ENCODE measurements around the gene FCRLB. TPM values are rescaled to one million over a fixed set of nuclear protein-coding genes. Genes with fewer than 3 reads are reported as not detected.

Gene FCRLB
- polyA plus RNA-seq, 2 of the 4 experiments (the other 2 are of a cell fraction) = 0.48 to 0.75 TPM

DNA sequence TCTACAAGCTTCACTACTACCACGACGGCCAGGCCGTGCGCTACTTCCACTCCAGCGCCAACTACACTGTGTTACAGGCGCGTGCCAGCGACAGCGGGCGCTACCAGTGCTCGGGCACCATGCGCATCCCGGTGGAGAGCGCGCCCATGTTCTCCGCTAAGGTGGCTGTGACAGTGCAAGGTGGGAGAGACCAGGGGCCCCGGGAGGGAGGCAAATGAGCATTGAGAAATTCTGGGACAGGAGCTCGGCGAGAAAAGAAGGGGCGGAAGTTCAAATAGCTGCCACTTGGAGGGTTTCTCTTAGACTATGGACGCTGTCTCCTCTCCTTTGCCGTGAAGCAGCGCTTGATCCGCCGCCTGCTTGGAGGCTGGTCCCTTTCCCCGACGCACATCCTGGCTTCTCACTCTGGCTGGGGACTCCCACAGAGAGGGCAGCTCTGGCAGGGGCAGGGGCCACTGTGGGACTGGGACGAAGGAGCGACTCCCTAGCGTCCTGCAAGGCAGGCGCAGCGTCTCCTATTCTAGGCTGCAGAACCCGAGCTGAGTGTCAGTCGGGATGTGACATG, 4.6 kb downstream of the FCRLB start:
- 5% methylated on average over 32 of the region's 34 CpGs for WGBS (ENCODE audit: missing lambda C conversion rate)

DNA sequence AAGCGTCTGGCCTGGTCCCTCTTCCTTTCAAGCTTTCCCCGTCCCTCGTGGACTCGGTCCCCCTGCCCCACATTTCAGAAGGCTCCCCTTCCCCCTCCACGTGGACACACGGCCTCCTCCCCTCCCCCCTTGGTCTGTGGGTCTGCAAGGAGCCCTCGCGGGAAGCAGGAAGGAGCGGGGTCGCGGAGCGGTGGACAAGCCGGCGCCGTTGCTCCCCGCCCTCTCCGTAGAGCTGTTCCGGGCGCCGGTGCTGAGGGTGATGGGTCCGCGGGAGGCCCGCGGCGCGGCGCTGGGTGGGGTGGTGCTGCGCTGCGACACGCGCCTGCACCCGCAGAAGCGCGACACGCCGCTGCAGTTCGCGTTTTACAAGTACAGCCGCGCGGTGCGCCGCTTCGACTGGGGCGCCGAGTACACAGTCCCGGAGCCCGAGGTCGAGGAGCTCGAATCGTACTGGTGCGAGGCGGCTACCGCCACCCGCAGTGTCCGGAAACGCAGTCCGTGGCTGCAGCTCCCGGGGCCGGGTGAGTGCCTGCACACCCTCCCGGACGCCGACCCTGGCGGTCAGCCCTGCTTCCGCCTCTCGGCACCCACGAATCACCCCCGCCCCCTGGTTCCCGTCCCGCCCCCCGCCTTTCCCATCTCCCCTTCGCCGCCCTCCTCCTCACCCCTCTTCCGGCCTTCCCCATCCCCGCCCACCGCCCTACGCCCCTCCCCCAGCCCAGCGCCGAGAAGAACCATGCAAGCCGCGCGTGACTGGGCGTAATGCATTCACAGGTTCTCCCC, 5.3 kb downstream of the FCRLB start:
- Histone ChIP-seq H3K4me3 (peak overlapping the region; percentile 73), H3K4me2 (peak overlapping the region; percentile 90), H3K27ac (peak overlapping the region; percentile 90 to 97), H3K4me1 (peaks cover 16% of the 10 kb centered on the region; the same call in 2 of the 3 replicates), H3K9me3 (no peaks in the 10 kb centered on the region)
- peak; percentile 76 to 89 for DNase-seq (ENCODE audit: low read depth in 1 of 2, low spot score in 1 of 2)
- ChIA-PET POLR2A (interaction anchor here (0.7 to 2.5 kb wide), 12 partner anchors 10 to 337 kb away, joined by 3 to 19 read pairs (median 6); partner anchors contain the start of gene DUSP12), CTCF (interaction anchor here (0.7 to 6.4 kb wide), 12 partner anchors 7 to 156 kb away, joined by 3 to 80 read pairs (median 3); partner anchors contain the start of gene ATF6)
- ATAC-seq = peak; percentile 82 to 86
- FAIRE-seq = no peak
- WGBS (ENCODE audit: missing lambda C conversion rate) = 2% methylated on average over 12 of the region's 83 CpGs
- TF ChIP-seq RCOR1 (IDR thresholded peaks at IDR 0.05; ENCODE audit: low read depth, low read length) = no peak
- TF ChIP-seq KDM1A (IDR thresholded peaks at IDR 0.05; ENCODE audit: low read depth) = 0 out of 2 replicates have a peak, but pooled peaks have one; percentile 12
- TF ChIP-seq CHD2 (IDR thresholded peaks at IDR 0.05; ENCODE audit: low read length, partially characterized antibody) = peak; percentile 44
- TF ChIP-seq RNF2 (IDR thresholded peaks at IDR 0.05; ENCODE audit: borderline replicate concordance, low read depth) = peak; percentile 49; the same call in 1 of the 2 replicates
- TF ChIP-seq, protein P1, sequence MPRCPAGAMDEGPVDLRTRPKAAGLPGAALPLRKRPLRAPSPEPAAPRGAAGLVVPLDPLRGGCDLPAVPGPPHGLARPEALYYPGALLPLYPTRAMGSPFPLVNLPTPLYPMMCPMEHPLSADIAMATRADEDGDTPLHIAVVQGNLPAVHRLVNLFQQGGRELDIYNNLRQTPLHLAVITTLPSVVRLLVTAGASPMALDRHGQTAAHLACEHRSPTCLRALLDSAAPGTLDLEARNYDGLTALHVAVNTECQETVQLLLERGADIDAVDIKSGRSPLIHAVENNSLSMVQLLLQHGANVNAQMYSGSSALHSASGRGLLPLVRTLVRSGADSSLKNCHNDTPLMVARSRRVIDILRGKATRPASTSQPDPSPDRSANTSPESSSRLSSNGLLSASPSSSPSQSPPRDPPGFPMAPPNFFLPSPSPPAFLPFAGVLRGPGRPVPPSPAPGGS (IDR thresholded peaks at IDR 0.05) = peak; percentile 68; the same call in 1 of the 3 replicates
- no peak for TF ChIP-seq TFCP2L1 (CRISPR knock-in tag; IDR thresholded peaks at IDR 0.05)
- no peak for TF ChIP-seq ZC3H11A (IDR thresholded peaks at IDR 0.05)
- no peak for TF ChIP-seq RARB (CRISPR knock-in tag; IDR thresholded peaks at IDR 0.05)
- TF ChIP-seq, protein P2, sequence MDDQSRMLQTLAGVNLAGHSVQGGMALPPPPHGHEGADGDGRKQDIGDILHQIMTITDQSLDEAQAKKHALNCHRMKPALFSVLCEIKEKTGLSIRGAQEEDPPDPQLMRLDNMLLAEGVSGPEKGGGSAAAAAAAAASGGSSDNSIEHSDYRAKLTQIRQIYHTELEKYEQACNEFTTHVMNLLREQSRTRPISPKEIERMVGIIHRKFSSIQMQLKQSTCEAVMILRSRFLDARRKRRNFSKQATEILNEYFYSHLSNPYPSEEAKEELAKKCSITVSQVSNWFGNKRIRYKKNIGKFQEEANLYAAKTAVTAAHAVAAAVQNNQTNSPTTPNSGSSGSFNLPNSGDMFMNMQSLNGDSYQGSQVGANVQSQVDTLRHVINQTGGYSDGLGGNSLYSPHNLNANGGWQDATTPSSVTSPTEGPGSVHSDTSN (IDR thresholded peaks at IDR 0.05) = no peak
- no peak for TF ChIP-seq CBX2 (IDR thresholded peaks at IDR 0.05; ENCODE audit: borderline replicate concordance, low read depth)
- peak; percentile 50; the same call in 1 of the 2 replicates for TF ChIP-seq PHF8 (IDR thresholded peaks at IDR 0.05; ENCODE audit: borderline replicate concordance, low read depth)
- TF ChIP-seq, protein P3, sequence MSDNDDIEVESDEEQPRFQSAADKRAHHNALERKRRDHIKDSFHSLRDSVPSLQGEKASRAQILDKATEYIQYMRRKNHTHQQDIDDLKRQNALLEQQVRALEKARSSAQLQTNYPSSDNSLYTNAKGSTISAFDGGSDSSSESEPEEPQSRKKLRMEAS (IDR thresholded peaks at IDR 0.05) = peak; percentile 77
- no peak for TF ChIP-seq EHMT2 (IDR thresholded peaks at IDR 0.05; ENCODE audit: low read depth)
- TF ChIP-seq POLR2A (IDR thresholded peaks at IDR 0.05; ENCODE audit: low read length) = peak; percentile 96
- no peak for TF ChIP-seq JUNB (IDR thresholded peaks at IDR 0.05)
- peak; percentile 55 to 79; a peak in 4 of 5 replicates for TF ChIP-seq JUN (IDR thresholded peaks at IDR 0.05)
- TF ChIP-seq, protein P4, sequence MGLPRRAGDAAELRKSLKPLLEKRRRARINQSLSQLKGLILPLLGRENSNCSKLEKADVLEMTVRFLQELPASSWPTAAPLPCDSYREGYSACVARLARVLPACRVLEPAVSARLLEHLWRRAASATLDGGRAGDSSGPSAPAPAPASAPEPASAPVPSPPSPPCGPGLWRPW (IDR thresholded peaks at IDR 0.05) = no peak
- TF ChIP-seq GATA3 (IDR thresholded peaks at IDR 0.05; ENCODE audit: borderline replicate concordance) = no peak
- no peak for TF ChIP-seq NR3C1 (IDR thresholded peaks at IDR 0.05)
- no peak for TF ChIP-seq HOXB5 (CRISPR knock-in tag; IDR thresholded peaks at IDR 0.05)
- TF ChIP-seq, protein P5, sequence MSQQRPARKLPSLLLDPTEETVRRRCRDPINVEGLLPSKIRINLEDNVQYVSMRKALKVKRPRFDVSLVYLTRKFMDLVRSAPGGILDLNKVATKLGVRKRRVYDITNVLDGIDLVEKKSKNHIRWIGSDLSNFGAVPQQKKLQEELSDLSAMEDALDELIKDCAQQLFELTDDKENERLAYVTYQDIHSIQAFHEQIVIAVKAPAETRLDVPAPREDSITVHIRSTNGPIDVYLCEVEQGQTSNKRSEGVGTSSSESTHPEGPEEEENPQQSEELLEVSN (IDR thresholded peaks at IDR 0.05; ENCODE audit: borderline replicate concordance, low read depth) = no peak; the same call in 1 of the 2 replicates
- no peak for TF ChIP-seq EHF (CRISPR knock-in tag; IDR thresholded peaks at IDR 0.05)
- TF ChIP-seq, protein P6, sequence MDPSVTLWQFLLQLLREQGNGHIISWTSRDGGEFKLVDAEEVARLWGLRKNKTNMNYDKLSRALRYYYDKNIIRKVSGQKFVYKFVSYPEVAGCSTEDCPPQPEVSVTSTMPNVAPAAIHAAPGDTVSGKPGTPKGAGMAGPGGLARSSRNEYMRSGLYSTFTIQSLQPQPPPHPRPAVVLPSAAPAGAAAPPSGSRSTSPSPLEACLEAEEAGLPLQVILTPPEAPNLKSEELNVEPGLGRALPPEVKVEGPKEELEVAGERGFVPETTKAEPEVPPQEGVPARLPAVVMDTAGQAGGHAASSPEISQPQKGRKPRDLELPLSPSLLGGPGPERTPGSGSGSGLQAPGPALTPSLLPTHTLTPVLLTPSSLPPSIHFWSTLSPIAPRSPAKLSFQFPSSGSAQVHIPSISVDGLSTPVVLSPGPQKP (IDR thresholded peaks at IDR 0.05; ENCODE audit: low read depth, low read length) = no peak

More for the DNA sequence above, 4.6 kb downstream of the FCRLB start:
- peak overlapping the region; percentile 90 for H3K4me2 ChIP-seq
- H3K4me1 ChIP-seq = peaks cover 20% of the 10 kb centered on the region; the same call in 2 of the 3 replicates
- no peaks in the 10 kb centered on the region for H3K9me3 ChIP-seq
- CTCF ChIA-PET = interaction anchor here (0.7 to 6.4 kb wide), 10 partner anchors 8 to 155 kb away, joined by 3 to 80 read pairs (median 4); no protein-coding TSS in a partner anchor
- DNase-seq (ENCODE audit: low read depth in 1 of 2, low spot score in 1 of 2) (peak; percentile 60), FAIRE-seq (no peak), ATAC-seq (peak; percentile 67 to 77)
- peak overlapping the region; percentile 90 to 97 for H3K27ac ChIP-seq
- H3K4me3 ChIP-seq = peak overlapping the region; percentile 73
- no peak for TF ChIP-seq FOSL2 (IDR thresholded peaks at IDR 0.05)
- TF ChIP-seq FOSL2 (CRISPR knock-in tag; IDR thresholded peaks at IDR 0.05) = no peak
- TF ChIP-seq BHLHE40 (IDR thresholded peaks at IDR 0.05; ENCODE audit: low read depth, low read length) = no peak
- TF ChIP-seq POLR2A (IDR thresholded peaks at IDR 0.05; ENCODE audit: low read length) = peak; percentile 36
- TF ChIP-seq, protein P5 (IDR thresholded peaks at IDR 0.05; ENCODE audit: borderline replicate concordance, low read depth) = peak; percentile 56; the same call in 1 of the 2 replicates
- no peak for TF ChIP-seq POLR2AphosphoS2 (conservative IDR thresholded peaks at IDR 0.05; ENCODE audit: low read length)
- TF ChIP-seq HOXB5 (CRISPR knock-in tag; IDR thresholded peaks at IDR 0.05) = no peak
- TF ChIP-seq RFX5 (IDR thresholded peaks at IDR 0.05) = no peak
- TF ChIP-seq, protein P7, sequence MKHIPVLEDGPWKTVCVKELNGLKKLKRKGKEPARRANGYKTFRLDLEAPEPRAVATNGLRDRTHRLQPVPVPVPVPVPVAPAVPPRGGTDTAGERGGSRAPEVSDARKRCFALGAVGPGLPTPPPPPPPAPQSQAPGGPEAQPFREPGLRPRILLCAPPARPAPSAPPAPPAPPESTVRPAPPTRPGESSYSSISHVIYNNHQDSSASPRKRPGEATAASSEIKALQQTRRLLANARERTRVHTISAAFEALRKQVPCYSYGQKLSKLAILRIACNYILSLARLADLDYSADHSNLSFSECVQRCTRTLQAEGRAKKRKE (CRISPR knock-in tag; IDR thresholded peaks at IDR 0.05; ENCODE audit: low read depth) = no peak
- TF ChIP-seq, protein P3 (IDR thresholded peaks at IDR 0.05) = peak; percentile 29
- no peak for TF ChIP-seq CBX8 (IDR thresholded peaks at IDR 0.05)
- TF ChIP-seq ZSCAN20 (CRISPR knock-in tag; IDR thresholded peaks at IDR 0.05) = no peak
- POLR2A ChIA-PET = interaction anchor here (0.7 to 2.5 kb wide), 7 partner anchors 10 to 336 kb away, joined by 3 to 19 read pairs (median 10); partner anchors contain the start of gene DUSP12

All from A549 (cell line).